ENCODE data around the gene TENM4.

The TENM4 gene

DNA sequence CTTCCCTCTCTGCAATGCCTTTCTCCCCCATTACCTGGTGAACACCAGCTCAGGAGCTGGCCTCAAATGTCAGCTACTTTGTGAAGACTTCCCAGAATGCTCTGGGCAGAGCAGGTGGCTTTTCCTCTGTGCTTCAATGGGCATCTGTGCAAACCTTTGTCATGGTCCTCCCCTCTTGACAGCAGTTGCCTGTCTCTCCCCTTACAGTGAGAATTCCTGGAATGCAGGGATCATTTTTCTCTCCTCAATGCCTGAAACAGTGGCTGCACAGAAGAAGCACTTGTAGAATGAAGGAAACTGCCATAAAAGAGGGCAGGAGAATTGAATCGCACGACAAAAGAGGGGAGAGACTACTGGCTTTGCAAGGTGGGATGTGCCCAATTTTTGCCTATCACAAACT is 773.4 kb downstream of the TENM4 start:
- no peak for DNase-seq (ENCODE audit: low spot score)

DNA sequence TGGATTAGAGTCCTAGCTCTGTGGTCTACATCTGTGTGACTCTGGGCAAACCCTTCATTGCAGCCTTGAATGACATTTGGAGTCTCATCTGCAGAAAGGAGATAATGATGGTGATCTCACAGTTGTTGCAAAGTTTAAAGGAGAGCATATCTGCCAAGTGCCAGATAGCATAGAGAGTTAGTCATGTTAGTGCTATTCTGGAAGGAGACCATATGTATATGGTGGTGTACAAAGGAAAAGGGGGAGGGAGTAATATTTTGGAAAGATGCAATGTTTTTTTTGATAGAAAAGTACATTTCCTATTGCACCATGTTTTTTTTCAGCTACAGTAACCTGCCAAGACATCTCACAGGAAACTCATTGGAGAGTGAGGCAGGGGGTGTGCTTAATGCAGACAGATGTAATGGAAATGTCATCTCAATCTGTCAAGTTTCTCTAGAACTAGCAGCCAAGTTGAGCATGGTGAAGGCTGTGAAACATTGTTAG is 774.1 kb downstream of the TENM4 start:
- no peak for DNase-seq (ENCODE audit: low spot score)

GRCh38 chr11:78664636-78665035 is 776.2 kb downstream of the TENM4 start:
- no peak for DNase-seq (ENCODE audit: low spot score)

DNA sequence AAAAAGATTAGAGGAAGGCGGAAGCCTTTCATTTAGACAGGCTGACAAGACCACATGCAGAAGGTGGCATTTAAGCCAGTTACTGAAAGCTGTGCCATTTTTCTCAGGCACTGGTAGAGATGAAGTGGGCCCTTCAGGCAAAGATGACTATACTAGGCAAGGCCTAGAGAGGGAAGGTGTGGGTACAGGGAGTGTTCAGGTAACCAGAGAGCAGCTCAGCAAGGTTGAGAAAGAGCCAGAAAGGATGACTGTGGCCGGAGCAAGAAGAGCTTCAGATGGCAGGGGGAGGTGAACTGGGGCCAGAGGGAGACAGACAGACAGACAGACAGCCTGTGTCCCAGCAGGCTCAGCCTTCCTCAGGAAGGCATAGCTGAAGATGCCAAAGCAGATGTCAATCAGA is 778.0 kb downstream of the TENM4 start:
- no peak for DNase-seq (ENCODE audit: low spot score)

DNA sequence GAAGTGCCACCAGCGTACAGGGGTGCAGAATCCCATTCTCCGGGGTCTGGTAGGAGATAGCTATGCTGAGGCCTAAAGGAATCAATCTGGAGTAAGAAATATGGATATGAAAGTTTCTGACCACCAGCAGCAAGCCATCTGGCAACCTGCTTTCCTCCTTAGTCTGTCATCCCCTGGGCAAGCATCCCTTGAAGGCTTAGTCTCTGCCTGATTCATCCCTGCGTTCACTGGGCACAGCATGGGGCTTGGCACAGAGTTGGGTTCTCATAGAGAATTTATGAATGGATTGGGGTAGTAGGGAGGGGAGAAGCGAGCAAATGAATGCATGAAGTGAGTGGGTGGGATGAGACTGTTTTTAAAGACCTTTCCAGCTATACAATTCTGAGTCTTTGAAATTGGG is 780.4 kb downstream of the TENM4 start:
- DNase-seq (ENCODE audit: low spot score), result no peak

- DNase-seq (ENCODE audit: low spot score), result no peak
These were observed 781.2 kb downstream of the TENM4 start for GRCh38 chr11:78659326-78660270.

- DNase-seq (ENCODE audit: low spot score), result no peak
These were observed 782.6 kb downstream of the TENM4 start for GRCh38 chr11:78657968-78658839.

- no peak for DNase-seq (ENCODE audit: low spot score)
These were observed 783.4 kb downstream of the TENM4 start for GRCh38 chr11:78657441-78657840.

DNA sequence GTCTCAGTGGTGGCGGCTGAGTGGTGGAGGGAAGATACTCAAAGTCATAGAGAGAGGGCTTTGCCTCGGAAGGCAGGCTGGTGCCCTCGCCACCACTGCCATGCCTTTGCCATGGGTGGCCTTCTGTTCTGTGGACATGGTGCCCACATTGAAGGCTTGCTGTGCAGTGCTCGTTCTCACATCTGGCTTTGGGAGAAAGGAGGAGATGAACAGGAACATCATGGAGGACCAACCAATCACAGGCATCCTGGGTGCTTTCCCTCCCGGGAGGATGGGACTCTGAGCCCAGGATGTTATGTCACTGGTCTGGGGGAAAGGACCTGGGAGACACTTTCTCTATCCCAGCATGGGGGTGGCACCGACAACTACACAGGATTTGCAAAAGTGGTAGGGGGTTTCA is 783.8 kb downstream of the TENM4 start:
- no peak for DNase-seq (ENCODE audit: low spot score)

DNA sequence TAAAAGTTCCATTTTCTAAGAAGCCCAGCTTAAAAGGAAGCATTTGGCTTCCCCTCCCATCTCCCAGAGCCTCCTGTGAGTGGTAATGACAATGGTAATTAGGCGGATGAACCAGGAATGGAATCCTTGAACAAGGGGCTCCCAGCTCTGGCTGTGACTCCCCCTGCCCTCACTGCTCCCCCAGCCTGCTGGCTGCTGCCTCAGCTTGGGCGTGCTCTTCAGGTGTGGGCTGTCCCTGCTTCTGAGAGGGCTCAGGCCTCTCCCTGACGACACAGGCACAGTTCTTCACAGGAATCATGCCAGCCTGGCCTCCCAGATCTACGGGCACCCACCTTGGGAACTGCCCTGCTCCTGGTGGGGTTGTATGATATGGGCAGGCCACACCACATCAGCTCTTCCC is 784.5 kb downstream of the TENM4 start:
- no peak for DNase-seq (ENCODE audit: low spot score)

DNA sequence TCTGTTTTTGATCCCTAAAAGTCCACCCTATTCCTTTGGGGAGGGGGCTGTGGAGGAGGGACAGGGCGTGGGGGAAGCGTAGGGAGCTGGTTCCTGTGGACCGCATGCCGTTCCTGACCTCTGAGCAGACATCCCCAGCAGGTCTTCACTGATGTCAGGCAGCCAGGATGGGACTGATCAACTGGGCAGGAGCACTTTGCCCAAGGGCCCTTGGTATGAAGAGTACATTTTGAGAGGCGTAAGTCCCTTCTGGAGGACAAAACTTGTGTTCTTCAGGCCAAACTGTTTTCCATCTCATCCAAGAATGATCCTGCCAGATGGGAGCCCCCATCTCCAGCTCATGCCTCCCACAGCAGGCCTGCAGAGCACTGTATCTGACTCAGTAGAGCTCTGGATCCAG is 785.3 kb downstream of the TENM4 start:
- no peak for DNase-seq (ENCODE audit: low spot score)

GRCh38 chr11:78654866-78655265 is 786.0 kb downstream of the TENM4 start:
- no peak for DNase-seq (ENCODE audit: low spot score)

DNA sequence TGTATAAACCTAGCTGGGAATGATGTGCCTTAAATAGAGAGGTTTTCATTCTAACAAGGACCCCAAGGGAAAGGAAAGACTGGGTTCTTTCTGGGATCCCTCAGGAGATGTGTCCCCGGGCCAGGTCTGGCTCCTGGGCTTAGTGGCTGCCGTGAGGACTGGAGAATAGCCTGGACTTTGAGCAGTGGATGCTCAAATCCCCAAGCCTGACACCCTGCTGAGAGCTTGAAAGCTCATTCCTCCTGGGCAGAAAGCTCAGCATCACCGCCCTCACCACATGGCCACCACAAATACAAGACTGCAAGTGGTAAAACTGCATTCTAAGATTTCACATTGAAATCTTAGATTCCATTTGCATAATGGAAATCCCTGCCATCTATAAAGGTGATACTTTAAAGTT is 786.8 kb downstream of the TENM4 start:
- no peak for DNase-seq (ENCODE audit: low spot score)

DNA sequence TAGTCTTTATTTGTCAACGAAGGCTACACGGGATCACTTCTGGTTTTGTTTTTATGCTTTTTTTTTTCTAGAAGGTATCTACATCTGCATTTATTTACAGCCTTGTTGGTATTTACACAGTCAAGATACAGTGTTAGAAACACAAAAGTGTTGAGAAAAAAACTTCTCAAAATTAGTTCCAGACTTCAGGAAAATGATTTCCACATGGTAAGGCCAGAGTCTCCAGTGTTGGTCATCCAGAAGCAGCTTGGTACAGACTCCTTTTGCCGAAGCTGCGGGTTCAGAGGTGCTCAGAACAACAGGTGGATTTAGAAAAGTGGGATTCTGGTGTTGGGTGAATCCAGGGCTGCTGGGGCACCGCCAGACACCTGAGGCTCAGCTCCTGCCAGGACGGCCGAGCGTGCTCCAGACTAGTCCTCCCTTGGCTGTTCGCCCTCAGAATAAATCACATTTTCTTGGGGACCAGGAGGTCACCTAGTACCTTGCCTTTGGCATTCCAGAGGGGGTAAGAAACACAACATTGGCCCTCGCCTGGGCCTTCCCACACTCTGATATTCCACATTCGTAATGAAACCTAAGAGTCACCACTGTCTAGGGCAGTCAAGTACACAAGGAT is 787.4 kb downstream of the TENM4 start:
- DNase-seq (ENCODE audit: low spot score), result no peak

GRCh38 chr11:78652843-78653239 is 788.0 kb downstream of the TENM4 start:
- no peak for DNase-seq (ENCODE audit: low spot score)

DNA sequence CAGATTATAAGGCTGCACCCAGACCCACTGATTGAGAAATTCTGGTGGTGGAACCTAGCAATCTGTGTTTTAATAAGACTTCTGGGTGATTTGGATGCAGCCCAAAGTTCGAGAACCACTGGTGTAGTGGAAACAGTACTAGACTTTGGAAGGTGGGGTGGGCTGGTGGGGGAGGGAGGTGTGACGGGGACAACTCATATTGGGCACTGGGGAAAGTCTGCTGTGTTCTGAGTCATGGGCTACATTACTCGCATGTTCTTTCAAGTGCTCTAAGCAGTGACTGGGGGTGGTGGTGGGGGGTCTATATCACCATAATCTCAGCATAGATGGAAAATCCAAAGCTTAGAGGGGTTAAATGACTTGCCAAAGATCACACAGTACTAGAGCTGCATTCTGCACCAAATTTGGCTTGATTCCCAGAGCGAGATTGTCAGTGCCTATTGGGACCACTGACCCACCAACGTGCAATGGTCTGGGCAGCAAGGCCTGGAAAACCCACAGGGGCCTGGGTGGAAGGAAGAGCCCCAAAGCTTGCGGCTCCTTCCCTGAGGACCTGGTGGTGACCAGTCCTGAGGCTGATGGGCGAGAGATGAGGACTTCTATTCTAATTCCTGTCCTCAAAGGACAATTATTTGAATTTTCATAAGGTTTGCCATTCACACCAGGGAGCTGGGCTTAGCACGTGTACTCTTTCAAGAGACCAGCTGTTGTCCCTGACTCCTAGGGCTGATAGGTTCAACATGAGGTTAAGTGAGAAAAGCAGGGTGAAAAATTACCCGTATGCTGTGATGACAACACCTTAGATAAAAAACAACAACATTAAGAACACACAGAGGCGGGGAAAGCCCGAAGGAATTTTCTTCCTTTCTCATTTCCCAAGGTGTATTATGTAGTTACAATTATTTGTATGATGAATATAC is 788.6 kb downstream of the TENM4 start:
- DNase-seq (ENCODE audit: low spot score), result no peak

GRCh38 chr11:78651136-78651775 is 789.6 kb downstream of the TENM4 start:
- DNase-seq (ENCODE audit: low spot score), result no peak

GRCh38 chr11:78649361-78650215 is 791.2 kb downstream of the TENM4 start:
- no peak for DNase-seq (ENCODE audit: low spot score)

Data from SK-N-DZ (cell line).